Measurements from ENCODE around the gene CACNG7.
"Not testable (repeated sequence)": the region's sequence is repeated elsewhere in the genome, so short reads cannot be mapped to it uniquely, and the experiment has no call there.

Gene CACNG7

DNA sequence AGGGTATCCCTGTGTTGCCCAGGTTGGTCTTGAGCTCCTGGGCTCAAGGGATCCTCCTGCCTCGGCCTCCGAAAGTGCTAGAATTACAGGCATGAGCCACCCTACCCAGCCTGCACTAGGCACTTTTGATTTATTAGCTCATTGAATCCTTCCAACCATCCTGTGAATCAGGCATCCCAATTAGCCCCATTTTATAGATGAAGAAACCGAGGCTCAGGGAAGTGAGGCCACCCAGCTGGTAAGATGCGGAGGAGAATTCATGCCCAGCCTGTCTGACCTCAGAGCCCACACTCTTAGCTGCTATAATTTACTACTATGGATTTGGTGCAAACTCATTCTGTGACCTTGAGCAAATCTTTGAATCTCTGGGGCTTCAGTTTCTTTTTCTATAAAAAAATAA is 35.9 kb downstream of the CACNG7 start:
- Histone ChIP-seq H3K9me3 (ENCODE audit: low read length) (no peaks in the 10 kb centered on the region), H3K36me3 (ENCODE audit: insufficient read depth, low read length) (no peaks in the 10 kb centered on the region), H3K4me1 (ENCODE audit: insufficient read depth, low read length) (no peaks in the 10 kb centered on the region), H3K4me3 (ENCODE audit: low read depth in 1 of 2, low read length in 2 of 2) (no peak overlapping the region), H3K27me3 (ENCODE audit: control insufficient read depth in 1 of 2, insufficient read depth in 2 of 2, low read length in 2 of 2) (peaks cover 23 to 25% of the 10 kb centered on the region in 2 donors), H3K9ac (ENCODE audit: low read length) (no peak overlapping the region), H3K27ac (ENCODE audit: low read depth, low read length) (no peak overlapping the region)

DNA sequence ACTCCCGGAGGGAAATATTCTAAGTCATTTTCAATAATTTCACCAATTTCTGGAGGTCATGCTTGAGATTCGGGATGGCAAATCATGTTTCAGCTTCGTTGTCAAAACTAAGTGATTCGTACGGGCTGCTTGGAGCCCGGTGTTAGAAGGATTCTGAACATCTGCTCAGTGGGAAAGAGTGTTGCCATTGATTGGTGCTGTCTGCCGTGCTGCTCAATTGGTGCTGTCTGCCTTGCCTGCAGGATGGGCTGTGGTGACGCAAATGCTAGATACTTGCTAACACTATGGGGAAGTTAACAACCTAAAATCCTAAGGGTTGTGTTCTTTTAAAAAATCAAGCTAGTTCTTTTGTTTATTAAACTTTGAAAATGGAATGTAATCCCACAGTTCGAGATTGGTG is 36.4 kb downstream of the CACNG7 start:
- H3K27me3 ChIP-seq (ENCODE audit: control insufficient read depth in 1 of 2, insufficient read depth in 2 of 2, low read length in 2 of 2), result peaks cover 23 to 25% of the 10 kb centered on the region in 2 donors
- no peak overlapping the region for H3K4me3 ChIP-seq (ENCODE audit: low read depth in 1 of 2, low read length in 2 of 2)
- H3K4me1 ChIP-seq (ENCODE audit: insufficient read depth, low read length), result no peaks in the 10 kb centered on the region
- H3K27ac ChIP-seq (ENCODE audit: low read depth, low read length), result no peak overlapping the region
- no peak overlapping the region for H3K9ac ChIP-seq (ENCODE audit: low read length)
- H3K36me3 ChIP-seq (ENCODE audit: insufficient read depth, low read length), result no peaks in the 10 kb centered on the region
- no peaks in the 10 kb centered on the region for H3K9me3 ChIP-seq (ENCODE audit: low read length)

DNA sequence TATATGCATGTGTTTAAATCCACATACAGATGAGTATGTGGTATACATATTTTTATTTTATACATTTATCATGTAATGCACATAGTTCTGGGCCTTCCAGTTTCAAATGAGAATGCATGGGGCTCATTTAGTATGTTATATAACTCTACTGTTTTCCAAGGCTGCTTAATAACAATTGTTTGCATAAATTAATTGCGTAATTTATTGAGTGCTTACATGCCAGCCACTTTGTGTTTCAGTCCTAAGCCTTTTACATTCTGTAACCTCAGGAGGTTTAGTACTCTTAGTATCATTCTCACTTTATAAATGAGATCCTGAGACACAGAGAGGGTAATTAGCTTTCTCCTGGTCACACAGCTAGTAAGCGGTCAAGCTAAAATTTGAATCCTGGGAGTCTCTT is 36.9 kb downstream of the CACNG7 start:
- Histone ChIP-seq H3K9me3 (ENCODE audit: low read length) (no peaks in the 10 kb centered on the region), H3K4me3 (ENCODE audit: low read depth in 1 of 2, low read length in 2 of 2) (no peak overlapping the region), H3K4me1 (ENCODE audit: insufficient read depth, low read length) (no peaks in the 10 kb centered on the region), H3K27me3 (ENCODE audit: control insufficient read depth in 1 of 2, insufficient read depth in 2 of 2, low read length in 2 of 2) (peaks cover 23% of the 10 kb centered on the region in 2 donors), H3K9ac (ENCODE audit: low read length) (no peak overlapping the region), H3K36me3 (ENCODE audit: insufficient read depth, low read length) (no peaks in the 10 kb centered on the region), H3K27ac (ENCODE audit: low read depth, low read length) (no peak overlapping the region)

DNA sequence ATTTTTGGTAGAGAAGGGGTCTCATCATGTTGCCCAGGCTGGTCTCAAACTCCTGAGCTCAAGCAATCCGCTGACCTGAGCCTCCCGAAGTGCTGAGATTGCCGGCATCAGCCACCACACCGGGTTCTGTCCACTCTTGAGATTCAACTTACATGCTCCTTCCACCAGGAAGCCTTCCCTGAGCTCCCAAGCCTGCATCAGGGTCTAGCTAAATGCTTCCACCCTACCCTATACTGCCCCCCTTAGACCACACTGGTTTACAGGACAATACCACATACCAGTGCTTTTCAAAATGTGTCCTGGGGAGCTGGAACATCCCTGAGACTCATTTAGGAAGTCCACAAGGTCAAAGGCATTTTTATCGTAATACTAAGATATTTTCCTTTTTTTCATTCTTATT is 38.5 kb downstream of the CACNG7 start:
- Histone ChIP-seq H3K4me1 (ENCODE audit: insufficient read depth, low read length) (no peaks in the 10 kb centered on the region), H3K36me3 (ENCODE audit: insufficient read depth, low read length) (no peaks in the 10 kb centered on the region), H3K27me3 (ENCODE audit: control insufficient read depth in 1 of 2, insufficient read depth in 2 of 2, low read length in 2 of 2) (peaks cover 6 to 11% of the 10 kb centered on the region in 2 donors), H3K9me3 (ENCODE audit: low read length) (no peaks in the 10 kb centered on the region), H3K9ac (ENCODE audit: low read length) (no peak overlapping the region), H3K27ac (ENCODE audit: low read depth, low read length) (no peak overlapping the region), H3K4me3 (ENCODE audit: low read depth in 1 of 2, low read length in 2 of 2) (no peak overlapping the region)

DNA sequence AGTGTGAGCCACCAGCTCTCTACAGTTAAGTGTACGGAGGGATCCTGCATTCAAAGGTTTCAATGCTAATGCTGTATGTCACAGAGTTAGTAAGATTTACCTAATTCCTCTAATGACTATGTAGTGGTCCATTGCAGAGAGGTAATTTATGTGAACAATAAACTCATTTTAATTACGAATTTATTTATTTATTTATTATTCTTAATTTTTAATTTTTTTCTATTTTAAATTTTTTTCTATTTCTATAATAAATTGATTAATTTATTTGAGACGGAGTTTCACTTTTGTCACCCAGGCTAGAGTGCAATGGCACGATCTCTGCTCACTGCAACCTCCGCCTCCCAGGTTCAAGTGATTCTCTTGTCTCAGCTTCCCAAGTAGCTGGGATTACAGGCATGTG is 39.5 kb downstream of the CACNG7 start:
- H3K9ac ChIP-seq (ENCODE audit: low read length); H3K4me3 ChIP-seq (ENCODE audit: low read depth in 1 of 2, low read length in 2 of 2); H3K4me1 ChIP-seq (ENCODE audit: insufficient read depth, low read length); H3K9me3 ChIP-seq (ENCODE audit: low read length); H3K27ac ChIP-seq (ENCODE audit: low read depth, low read length); H3K36me3 ChIP-seq (ENCODE audit: insufficient read depth, low read length); H3K27me3 ChIP-seq (ENCODE audit: control insufficient read depth in 1 of 2, insufficient read depth in 2 of 2, low read length in 2 of 2): not testable (repeated sequence)

DNA sequence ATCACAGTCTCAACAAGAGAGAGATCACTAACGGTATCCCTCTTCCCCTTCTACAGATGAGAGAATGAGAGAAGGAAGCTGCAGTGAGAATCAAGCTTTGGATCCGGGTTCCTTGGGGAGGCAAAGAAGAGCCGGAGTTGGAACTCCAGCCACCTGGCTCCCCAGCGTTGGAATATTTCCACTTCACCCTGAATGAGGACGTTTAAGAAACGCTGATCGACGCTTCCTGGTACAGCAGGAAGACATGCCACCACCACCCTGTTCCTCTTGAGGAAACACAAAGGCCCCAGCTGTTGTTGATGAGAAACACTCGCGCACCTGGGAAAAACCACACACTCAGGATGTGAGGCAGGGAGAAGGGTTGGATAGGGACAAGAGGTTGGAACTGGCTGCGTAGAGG is 42.4 kb downstream of the CACNG7 start:
- Histone ChIP-seq H3K36me3 (ENCODE audit: insufficient read depth, low read length) (no peaks in the 10 kb centered on the region), H3K4me1 (ENCODE audit: insufficient read depth, low read length) (no peaks in the 10 kb centered on the region), H3K27me3 (ENCODE audit: control insufficient read depth in 1 of 2, insufficient read depth in 2 of 2, low read length in 2 of 2) (peaks cover 0 to 3% of the 10 kb centered on the region in 2 donors), H3K9ac (ENCODE audit: low read length) (no peak overlapping the region), H3K9me3 (ENCODE audit: low read length) (no peaks in the 10 kb centered on the region), H3K4me3 (ENCODE audit: low read depth in 1 of 2, low read length in 2 of 2) (no peak overlapping the region), H3K27ac (ENCODE audit: low read depth, low read length) (no peak overlapping the region)

DNA sequence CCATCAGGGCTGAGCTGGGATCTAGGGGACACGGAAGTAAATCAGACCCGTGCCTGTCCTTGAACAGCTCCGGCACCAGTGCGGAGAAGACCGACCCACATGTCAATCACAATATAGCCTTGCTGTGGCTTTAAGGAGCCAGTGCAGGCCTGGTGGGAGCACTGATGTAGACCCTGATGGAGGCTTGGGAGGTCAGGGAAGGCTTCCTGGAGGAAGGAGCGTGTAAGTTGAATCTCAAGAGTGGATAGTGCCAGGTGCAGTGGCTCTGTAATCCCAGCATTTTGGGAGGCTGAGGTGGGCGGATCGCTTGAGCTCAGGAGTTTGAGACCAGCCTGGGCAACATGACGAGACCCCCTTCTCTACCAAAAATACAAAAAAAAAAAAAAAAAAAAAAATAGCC is 42.9 kb downstream of the CACNG7 start:
- Histone ChIP-seq H3K36me3 (ENCODE audit: insufficient read depth, low read length) (no peaks in the 10 kb centered on the region), H3K27me3 (ENCODE audit: control insufficient read depth in 1 of 2, insufficient read depth in 2 of 2, low read length in 2 of 2) (peaks cover 0 to 5% of the 10 kb centered on the region in 2 donors), H3K4me1 (ENCODE audit: insufficient read depth, low read length) (no peaks in the 10 kb centered on the region), H3K9me3 (ENCODE audit: low read length) (no peaks in the 10 kb centered on the region), H3K4me3 (ENCODE audit: low read depth in 1 of 2, low read length in 2 of 2) (no peak overlapping the region), H3K27ac (ENCODE audit: low read depth, low read length) (no peak overlapping the region), H3K9ac (ENCODE audit: low read length) (no peak overlapping the region)

DNA sequence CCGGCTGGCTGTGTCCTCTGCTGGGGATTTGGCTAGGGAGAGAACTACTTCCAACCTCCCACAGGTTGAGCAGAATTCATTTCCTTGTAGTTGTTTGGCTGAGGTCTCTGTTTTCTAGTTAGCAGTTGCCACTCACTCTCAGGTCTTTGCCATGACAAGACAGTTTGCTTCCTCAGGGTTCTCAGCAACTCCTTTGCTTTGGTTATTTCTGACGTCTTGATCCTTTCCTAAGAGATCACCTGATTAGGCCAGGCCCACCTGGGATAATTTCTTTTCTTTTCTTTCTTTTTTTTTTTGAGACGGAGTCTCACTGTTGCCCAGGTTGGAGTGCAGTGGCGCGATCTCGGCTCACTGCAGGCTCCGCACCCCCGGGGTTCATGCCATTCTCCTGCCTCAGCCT is 44.3 kb downstream of the CACNG7 start:
- peaks cover 8 to 14% of the 10 kb centered on the region in 2 donors for H3K27me3 ChIP-seq (ENCODE audit: control insufficient read depth in 1 of 2, insufficient read depth in 2 of 2, low read length in 2 of 2)
- no peaks in the 10 kb centered on the region for H3K9me3 ChIP-seq (ENCODE audit: low read length)
- H3K36me3 ChIP-seq (ENCODE audit: insufficient read depth, low read length), result no peaks in the 10 kb centered on the region
- H3K27ac ChIP-seq (ENCODE audit: low read depth, low read length), result no peak overlapping the region
- H3K9ac ChIP-seq (ENCODE audit: low read length), result no peak overlapping the region
- H3K4me1 ChIP-seq (ENCODE audit: insufficient read depth, low read length), result no peaks in the 10 kb centered on the region
- H3K4me3 ChIP-seq (ENCODE audit: low read depth in 1 of 2, low read length in 2 of 2), result no peak overlapping the region

DNA sequence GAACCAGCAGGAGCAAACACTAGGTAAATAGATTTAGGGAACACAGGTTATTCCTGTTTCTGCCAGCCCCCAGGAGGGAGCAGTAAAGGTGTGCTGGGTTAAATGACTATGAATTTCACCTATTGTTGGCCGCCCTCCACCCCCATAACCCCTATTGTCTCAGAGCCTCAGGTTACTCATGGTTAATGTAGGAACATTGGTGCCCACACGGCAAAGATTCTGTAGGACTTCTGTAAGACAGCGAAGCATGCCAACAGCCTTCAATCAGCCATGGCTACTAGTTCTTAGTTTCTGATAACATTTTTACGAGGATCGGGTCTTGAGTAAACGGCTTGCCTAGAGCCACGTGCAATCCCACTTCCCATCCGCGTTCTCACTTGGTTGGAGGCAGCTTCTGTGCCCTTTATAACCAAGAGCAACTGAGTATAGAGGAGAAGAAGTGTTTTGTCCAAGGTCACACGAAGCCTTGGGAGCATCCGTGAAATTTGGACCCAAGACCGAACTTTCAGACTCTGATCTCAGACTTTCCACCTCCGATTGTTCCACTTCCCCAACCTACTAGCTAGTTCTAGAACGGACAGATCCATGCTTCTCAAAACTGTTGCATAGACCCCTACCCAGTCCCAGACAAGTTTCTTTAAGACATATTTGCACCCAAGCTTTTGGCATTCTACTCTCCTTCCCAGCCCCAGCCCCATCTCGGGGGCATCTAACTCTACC is 48.5 kb downstream of the CACNG7 start:
- H3K9ac ChIP-seq (ENCODE audit: low read length), result no peak overlapping the region
- no peaks in the 10 kb centered on the region for H3K36me3 ChIP-seq (ENCODE audit: insufficient read depth, low read length)
- H3K4me1 ChIP-seq (ENCODE audit: insufficient read depth, low read length), result no peaks in the 10 kb centered on the region
- H3K9me3 ChIP-seq (ENCODE audit: low read length), result no peaks in the 10 kb centered on the region
- no peak overlapping the region for H3K4me3 ChIP-seq (ENCODE audit: low read depth in 1 of 2, low read length in 2 of 2)
- no peak overlapping the region for H3K27ac ChIP-seq (ENCODE audit: low read depth, low read length)
- H3K27me3 ChIP-seq (ENCODE audit: control insufficient read depth in 1 of 2, insufficient read depth in 2 of 2, low read length in 2 of 2), result peaks cover 30 to 53% of the 10 kb centered on the region in 2 donors

DNA sequence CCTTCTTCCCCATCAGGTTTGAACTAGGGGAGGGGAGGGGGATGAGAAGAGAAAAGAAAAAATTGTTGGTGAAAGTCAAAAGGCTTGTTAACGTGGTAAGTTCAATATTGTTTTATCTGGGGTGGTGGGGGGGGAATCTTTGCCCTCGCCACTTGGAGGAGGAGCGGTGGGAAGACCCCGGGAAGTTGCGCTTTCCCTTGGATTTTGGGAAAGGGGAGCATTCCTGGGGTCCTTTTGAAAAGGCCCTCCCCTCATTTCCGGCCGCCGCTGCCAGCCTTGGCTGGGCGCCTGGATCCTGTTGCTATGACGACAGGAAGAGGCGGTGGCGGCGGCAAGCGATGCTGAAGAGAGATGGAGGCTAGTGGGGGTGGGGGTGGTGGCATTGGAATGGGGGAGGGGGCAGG is 49.1 kb downstream of the CACNG7 start:
- Histone ChIP-seq H3K4me1 (ENCODE audit: insufficient read depth, low read length) (no peaks in the 10 kb centered on the region), H3K9me3 (ENCODE audit: low read length) (no peaks in the 10 kb centered on the region), H3K9ac (ENCODE audit: low read length) (no peak overlapping the region), H3K27me3 (ENCODE audit: control insufficient read depth in 1 of 2, insufficient read depth in 2 of 2, low read length in 2 of 2) (peaks cover 30 to 56% of the 10 kb centered on the region in 2 donors), H3K27ac (ENCODE audit: low read depth, low read length) (no peak overlapping the region), H3K4me3 (ENCODE audit: low read depth in 1 of 2, low read length in 2 of 2) (no peak overlapping the region), H3K36me3 (ENCODE audit: insufficient read depth, low read length) (no peaks in the 10 kb centered on the region)

DNA sequence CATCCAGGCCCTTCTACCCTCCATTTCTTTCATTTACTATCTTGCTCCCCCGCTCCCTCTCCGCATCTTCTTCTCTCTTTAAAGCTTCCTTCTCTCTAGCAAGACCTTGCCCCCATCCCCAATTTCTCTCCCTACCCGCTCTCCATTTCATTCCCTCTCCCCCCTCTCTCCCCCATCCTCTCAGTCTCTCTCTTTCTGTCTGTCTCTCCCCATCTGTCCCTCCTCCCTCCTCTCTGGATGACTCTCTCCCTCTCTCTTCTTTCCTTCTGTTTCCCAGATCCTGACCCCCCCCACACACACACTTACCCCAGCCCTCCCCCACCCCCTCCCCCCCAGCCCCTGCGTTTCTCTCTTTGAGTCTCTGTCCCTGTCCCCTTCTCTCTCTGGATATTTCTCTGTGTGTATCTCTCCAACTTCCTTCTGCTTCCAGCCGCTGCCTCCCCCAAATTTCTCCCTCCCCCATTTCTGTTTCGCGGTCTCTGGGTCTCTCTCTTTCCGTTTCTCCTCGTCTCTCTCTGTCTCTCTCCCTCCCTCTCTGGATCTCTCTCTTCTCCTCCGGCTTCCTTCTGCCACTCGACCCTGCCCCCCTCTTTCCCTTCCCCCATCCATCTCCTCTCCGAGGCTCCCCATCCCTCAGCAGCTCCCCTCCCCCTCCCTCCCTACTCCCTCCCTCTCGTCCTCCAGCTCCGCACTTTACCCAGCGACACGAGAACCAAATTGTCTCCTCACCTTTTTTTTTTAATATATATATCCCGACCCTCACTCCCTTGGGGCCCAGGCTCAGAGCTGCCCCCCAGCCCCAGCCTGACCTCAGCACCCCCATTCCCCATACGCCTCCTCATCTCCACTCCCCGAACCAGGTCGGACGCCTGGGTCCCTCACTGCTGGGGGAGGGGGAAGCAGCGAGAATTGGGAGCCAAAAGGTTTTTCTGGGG is 50.0 kb downstream of the CACNG7 start:
- no peaks in the 10 kb centered on the region for H3K36me3 ChIP-seq (ENCODE audit: insufficient read depth, low read length)
- H3K4me3 ChIP-seq (ENCODE audit: low read depth in 1 of 2, low read length in 2 of 2), result no peak overlapping the region
- no peaks in the 10 kb centered on the region for H3K9me3 ChIP-seq (ENCODE audit: low read length)
- H3K4me1 ChIP-seq (ENCODE audit: insufficient read depth, low read length), result no peaks in the 10 kb centered on the region
- no peak overlapping the region for H3K27ac ChIP-seq (ENCODE audit: low read depth, low read length)
- no peak overlapping the region for H3K9ac ChIP-seq (ENCODE audit: low read length)
- H3K27me3 ChIP-seq (ENCODE audit: control insufficient read depth in 1 of 2, insufficient read depth in 2 of 2, low read length in 2 of 2), result peaks cover 35 to 63% of the 10 kb centered on the region in 2 donors
